ENCODE results near the gene TM9SF1.

The TM9SF1 gene

GRCh38 chr14:24179294-24179960, 15.8 kb downstream of the TM9SF1 start:
- Histone ChIP-seq H3K4me2 (ENCODE audit: low read depth, low read length) (no peak overlapping the region), H3K4me3 (ENCODE audit: low read length) (no peak overlapping the region)

GRCh38 chr14:24178399-24179178, 16.7 kb downstream of the TM9SF1 start:
- no peaks in the 10 kb centered on the region for H3K9me2 ChIP-seq (replicated peaks; ENCODE audit: insufficient read depth, low read length)
- H3K4me1 ChIP-seq (ENCODE audit: low read length): no peaks in the 10 kb centered on the region
- H3K27ac ChIP-seq (ENCODE audit: low read length): no peak overlapping the region
- H3F3A ChIP-seq (ENCODE audit: insufficient read depth, low read length): no peaks in the 10 kb centered on the region
- H3K9ac ChIP-seq (ENCODE audit: low read length): no peak overlapping the region
- no peaks in the 10 kb centered on the region for H4K20me1 ChIP-seq (ENCODE audit: insufficient read depth, low read length)
- no peaks in the 10 kb centered on the region for H3K27me3 ChIP-seq (replicated peaks; ENCODE audit: insufficient read depth, low read length)
- no peak for TF ChIP-seq EZH2phosphoT487 (IDR thresholded peaks at IDR 0.05; ENCODE audit: low read length)
- TF ChIP-seq CTCF (IDR thresholded peaks at IDR 0.05; ENCODE audit: low read length): no peak
- no peak for TF ChIP-seq EZH2 (optimal IDR thresholded peaks at IDR 0.05; ENCODE audit: low read depth, low read length)
- no peaks in the 10 kb centered on the region for H3K9me3 ChIP-seq (replicated peaks; ENCODE audit: insufficient read depth, low read length)
- no peak for DNase-seq
- no peak overlapping the region for H2AFZ ChIP-seq (ENCODE audit: low read length)
- H3K4me3 ChIP-seq (ENCODE audit: low read length): no peak overlapping the region
- no peaks in the 10 kb centered on the region for H3K79me2 ChIP-seq (ENCODE audit: low read length)
- H3K4me2 ChIP-seq (ENCODE audit: low read depth, low read length): no peak overlapping the region
- H3K36me3 ChIP-seq (replicated peaks; ENCODE audit: insufficient read depth, low read length): no peaks in the 10 kb centered on the region

More at GRCh38 chr14:24179294-24179960, 15.8 kb downstream of the TM9SF1 start:
- Histone ChIP-seq H3K79me2 (ENCODE audit: low read length) (no peaks in the 10 kb centered on the region), H3K27ac (ENCODE audit: low read length) (no peak overlapping the region), H3K27me3 (replicated peaks; ENCODE audit: insufficient read depth, low read length) (no peaks in the 10 kb centered on the region), H3K4me1 (ENCODE audit: low read length) (no peaks in the 10 kb centered on the region), H2AFZ (ENCODE audit: low read length) (no peak overlapping the region), H3K9me2 (replicated peaks; ENCODE audit: insufficient read depth, low read length) (no peaks in the 10 kb centered on the region), H4K20me1 (ENCODE audit: insufficient read depth, low read length) (no peaks in the 10 kb centered on the region), H3K36me3 (replicated peaks; ENCODE audit: insufficient read depth, low read length) (no peaks in the 10 kb centered on the region), H3K9ac (ENCODE audit: low read length) (no peak overlapping the region), H3F3A (ENCODE audit: insufficient read depth, low read length) (no peaks in the 10 kb centered on the region), H3K9me3 (replicated peaks; ENCODE audit: insufficient read depth, low read length) (no peaks in the 10 kb centered on the region)
- DNase-seq: no peak
- TF ChIP-seq EZH2phosphoT487 (IDR thresholded peaks at IDR 0.05; ENCODE audit: low read length) (no peak), CTCF (IDR thresholded peaks at IDR 0.05; ENCODE audit: low read length) (no peak), EZH2 (optimal IDR thresholded peaks at IDR 0.05; ENCODE audit: low read depth, low read length) (no peak)

- Histone ChIP-seq H3K9ac (ENCODE audit: low read length) (no peak overlapping the region), H3K9me2 (replicated peaks; ENCODE audit: insufficient read depth, low read length) (no peaks in the 10 kb centered on the region), H3K36me3 (replicated peaks; ENCODE audit: insufficient read depth, low read length) (no peaks in the 10 kb centered on the region)
Measured at GRCh38 chr14:24177891-24178290, 17.4 kb downstream of the TM9SF1 start.

More at GRCh38 chr14:24177891-24178290, 17.4 kb downstream of the TM9SF1 start:
- H3K27ac ChIP-seq (ENCODE audit: low read length): no peak overlapping the region
- H3K79me2 ChIP-seq (ENCODE audit: low read length): no peaks in the 10 kb centered on the region
- H3K27me3 ChIP-seq (replicated peaks; ENCODE audit: insufficient read depth, low read length): no peaks in the 10 kb centered on the region
- no peak for DNase-seq
- H3K4me1 ChIP-seq (ENCODE audit: low read length): no peaks in the 10 kb centered on the region
- no peak overlapping the region for H3K4me3 ChIP-seq (ENCODE audit: low read length)
- H3K9me3 ChIP-seq (replicated peaks; ENCODE audit: insufficient read depth, low read length): no peaks in the 10 kb centered on the region
- no peaks in the 10 kb centered on the region for H4K20me1 ChIP-seq (ENCODE audit: insufficient read depth, low read length)
- TF ChIP-seq EZH2 (optimal IDR thresholded peaks at IDR 0.05; ENCODE audit: low read depth, low read length): no peak
- TF ChIP-seq CTCF (IDR thresholded peaks at IDR 0.05; ENCODE audit: low read length): no peak
- TF ChIP-seq EZH2phosphoT487 (IDR thresholded peaks at IDR 0.05; ENCODE audit: low read length): no peak
- H3K4me2 ChIP-seq (ENCODE audit: low read depth, low read length): no peak overlapping the region
- H2AFZ ChIP-seq (ENCODE audit: low read length): no peak overlapping the region
- H3F3A ChIP-seq (ENCODE audit: insufficient read depth, low read length): no peaks in the 10 kb centered on the region
